Gastroesophageal sphincter (tissue), 2 donors: ENCODE results near the gene HIVEP2.

Experiments
- POLR2A ChIP-seq, 2 donors: fragments of 450-650 bp; IDR thresholded peaks; one replicate each; pipeline ENCODE4 v1.6.1; 2017; ENCODE audit warnings: antibody characterized with exemption in 2 of 2, mild to moderate bottlenecking in 2 of 2, moderate library complexity in 1 of 2
- POLR2AphosphoS5 ChIP-seq: sonication (generic); formaldehyde crosslinking; IDR thresholded peaks from one replicate; pipeline ENCODE4 v1.6.1; 2017; ENCODE audit warnings: antibody characterized with exemption

- TF ChIP-seq POLR2A (IDR thresholded peaks at IDR 0.05) (no peak), POLR2AphosphoS5 (no peak)
Observed at GRCh38 chr6:142914937-142915697, 29.9 kb downstream of the HIVEP2 start.
